ENCODE results near the gene PNLIPRP2. TPM values are rescaled to one million over a fixed set of nuclear protein-coding genes. Genes with fewer than 3 reads are reported as not detected.

Gene PNLIPRP2
- total and polyA plus RNA-seq, 2 of the 8 experiments (the other 6 are each of a cell fraction or from before 2014, with no cell fraction given), result 0.11 TPM; not detected in 1

DNA sequence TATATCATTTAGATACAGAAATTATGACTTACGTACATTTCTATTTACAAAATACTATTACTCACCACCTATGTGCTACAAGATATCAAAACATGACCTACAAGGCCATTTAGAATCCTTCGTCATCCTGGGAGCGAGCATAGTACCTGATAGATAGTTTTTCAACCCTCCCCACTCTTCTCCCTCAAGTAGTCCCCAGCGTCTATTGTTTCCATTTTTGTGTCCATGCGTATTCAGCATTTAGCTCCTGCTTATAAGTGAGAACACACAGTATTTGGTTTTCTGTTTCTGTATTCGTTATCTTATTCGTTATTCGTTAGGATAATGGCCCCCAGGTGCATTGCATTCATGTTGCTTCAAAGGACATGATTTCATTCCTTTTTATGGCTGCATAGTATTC, 28.1 kb downstream of the PNLIPRP2 start (continued):
- TF ChIP-seq NRF1 (IDR thresholded peaks at IDR 0.05; ENCODE audit: low read depth, low read length), result no peak
- no peak for TF ChIP-seq CTCF (IDR thresholded peaks at IDR 0.05; ENCODE audit: control extremely low read depth in 1 of 3, insufficient read depth in 1 of 3, low read depth in 1 of 3, low read length in 3 of 3)
- TF ChIP-seq FOSL1 (IDR thresholded peaks at IDR 0.05; ENCODE audit: insufficient read depth, low read depth, low read length), result no peak
- no peak for TF ChIP-seq HDAC6 (IDR thresholded peaks at IDR 0.05; ENCODE audit: low read depth, low read length)
- no peak for TF ChIP-seq EZH2 (IDR thresholded peaks at IDR 0.05; ENCODE audit: low read depth, low read length, severe bottlenecking)
- TF ChIP-seq TAF1 (IDR thresholded peaks at IDR 0.05; ENCODE audit: low read depth, low read length), result no peak
